HG02884 (cell line): ENCODE measurements around the gene PPP1R13B.

Source experiments
- ATAC-seq: cut with Tn5 transposase; IDR thresholded peaks from one replicate; pipeline ENCODE4 v1.9.1; 2021; ENCODE audit warnings: mild to moderate bottlenecking, moderate library complexity; ENCODE audit not compliant: unreplicated experiment

The PPP1R13B gene

GRCh38 chr14:103732868-103733620 is 114.3 kb downstream of the PPP1R13B start:
- no peak for ATAC-seq

GRCh38 chr14:103731916-103732867 is 115.2 kb downstream of the PPP1R13B start:
- no peak for ATAC-seq

- no peak for ATAC-seq
Observed at GRCh38 chr14:103731481-103731880, 115.9 kb downstream of the PPP1R13B start.

- no peak for ATAC-seq
Observed at GRCh38 chr14:103730490-103731035, 116.8 kb downstream of the PPP1R13B start.

- ATAC-seq: no peak
Observed at GRCh38 chr14:103729496-103730448, 117.6 kb downstream of the PPP1R13B start.

GRCh38 chr14:103728721-103729120 is 118.7 kb downstream of the PPP1R13B start:
- ATAC-seq: no peak

GRCh38 chr14:103728141-103728540 is 119.2 kb downstream of the PPP1R13B start:
- ATAC-seq: no peak

GRCh38 chr14:103727313-103727980 is 119.9 kb downstream of the PPP1R13B start:
- ATAC-seq: no peak

- ATAC-seq: no peak
Observed at GRCh38 chr14:103726474-103726873, 120.9 kb downstream of the PPP1R13B start.

GRCh38 chr14:103725739-103726395 is 121.5 kb downstream of the PPP1R13B start:
- ATAC-seq: no peak

- no peak for ATAC-seq
Observed at GRCh38 chr14:103725001-103725682, 122.2 kb downstream of the PPP1R13B start.

- no peak for ATAC-seq
Observed at GRCh38 chr14:103724116-103724515, 123.3 kb downstream of the PPP1R13B start.

- ATAC-seq: no peak
Observed at GRCh38 chr14:103723748-103724081, 123.7 kb downstream of the PPP1R13B start.

GRCh38 chr14:103721334-103722120 is 125.8 kb downstream of the PPP1R13B start:
- no peak for ATAC-seq

GRCh38 chr14:103719751-103720150 is 127.6 kb downstream of the PPP1R13B start:
- ATAC-seq: no peak

GRCh38 chr14:103718572-103718971 is 128.8 kb downstream of the PPP1R13B start:
- ATAC-seq: no peak

GRCh38 chr14:103716899-103717411 is 130.4 kb downstream of the PPP1R13B start:
- ATAC-seq: no peak
